WERI-Rb-1 (cell line): ENCODE measurements around the gene SLC49A3.

ENCODE experiments used
- DNase-seq: peaks from one replicate; pipeline ENCODE4 v3.0.0-alpha.2; 2020
- H3K27ac ChIP-seq: fragments of 250-450 bp; sonication (Bioruptor Pico); 2 replicates; pipeline ENCODE4 v1.5.1; 2020; ENCODE audit warnings: mild to moderate bottlenecking, moderate library complexity
- H3K27me3 ChIP-seq: fragments of 250-450 bp; sonication (Bioruptor Pico); 2 replicates; pipeline ENCODE4 v1.5.1; 2021; ENCODE audit warnings: mild to moderate bottlenecking, low read depth, moderate library complexity; ENCODE audit not compliant: insufficient read depth, severe bottlenecking
- H3K36me3 ChIP-seq: fragments of 250-450 bp; sonication (Bioruptor Pico); 2 replicates; pipeline ENCODE4 v1.5.1; 2020; ENCODE audit warnings: mild to moderate bottlenecking, moderate library complexity
- H3K4me3 ChIP-seq: 2 replicates; pipeline ENCODE4 v1.5.1; 2011; ENCODE audit warnings: low read depth, mild to moderate bottlenecking, control low read depth, low read length
- H3K9me3 ChIP-seq: fragments of 250-450 bp; sonication (Bioruptor Pico); 2 replicates; pipeline ENCODE4 v1.5.1; 2021; ENCODE audit warnings: mild to moderate bottlenecking, moderate library complexity; ENCODE audit not compliant: severe bottlenecking
- CTCF ChIP-seq: IDR thresholded peaks from 2 replicates; pipeline ENCODE4 v1.5.1; 2011; ENCODE audit warnings: low read depth, mild to moderate bottlenecking, control low read depth, inconsistent platforms, low read length

The SLC49A3 gene

GRCh38 chr4:717601-718320 lies 28.8 kb upstream of the SLC49A3 start:
- H3K27me3 ChIP-seq, result no peaks in the 10 kb centered on the region
- no peak for TF ChIP-seq CTCF

GRCh38 chr4:714087-714486 lies 25.1 kb upstream of the SLC49A3 start:
- peaks cover 29% of the 10 kb centered on the region for H3K36me3 ChIP-seq
- TF ChIP-seq CTCF, result no peak
- no peak overlapping the region for H3K4me3 ChIP-seq
- no peaks in the 10 kb centered on the region for H3K27me3 ChIP-seq
- no peak overlapping the region for H3K27ac ChIP-seq
- H3K9me3 ChIP-seq, result no peaks in the 10 kb centered on the region
- no peak for DNase-seq

More at GRCh38 chr4:717601-718320, 28.8 kb upstream of the SLC49A3 start:
- no peaks in the 10 kb centered on the region for H3K9me3 ChIP-seq
- no peak overlapping the region for H3K27ac ChIP-seq
- peaks cover 22% of the 10 kb centered on the region for H3K36me3 ChIP-seq
- no peak for DNase-seq
- no peak overlapping the region for H3K4me3 ChIP-seq

- Histone ChIP-seq H3K9me3 (no peaks in the 10 kb centered on the region), H3K27ac (no peak overlapping the region), H3K36me3 (peaks cover 35% of the 10 kb centered on the region), H3K4me3 (no peak overlapping the region), H3K27me3 (no peaks in the 10 kb centered on the region)
- TF ChIP-seq CTCF, result no peak
- no peak for DNase-seq
Measured at GRCh38 chr4:712916-713632, 24.1 kb upstream of the SLC49A3 start.

GRCh38 chr4:712093-712492 lies 23.1 kb upstream of the SLC49A3 start:
- Histone ChIP-seq H3K27ac (no peak overlapping the region), H3K4me3 (no peak overlapping the region), H3K9me3 (no peaks in the 10 kb centered on the region), H3K27me3 (no peaks in the 10 kb centered on the region), H3K36me3 (peaks cover 36% of the 10 kb centered on the region)
- no peak for TF ChIP-seq CTCF
- DNase-seq, result no peak

- no peak for TF ChIP-seq CTCF
- no peak overlapping the region for H3K27ac ChIP-seq
- no peaks in the 10 kb centered on the region for H3K9me3 ChIP-seq
- peaks cover 36% of the 10 kb centered on the region for H3K36me3 ChIP-seq
- no peak overlapping the region for H3K4me3 ChIP-seq
- DNase-seq, result no peak
- no peaks in the 10 kb centered on the region for H3K27me3 ChIP-seq
Measured at GRCh38 chr4:710916-711315, 22.0 kb upstream of the SLC49A3 start.

- Histone ChIP-seq H3K27me3 (no peaks in the 10 kb centered on the region), H3K36me3 (peaks cover 38% of the 10 kb centered on the region), H3K4me3 (no peak overlapping the region), H3K9me3 (no peaks in the 10 kb centered on the region), H3K27ac (no peak overlapping the region)
- no peak for TF ChIP-seq CTCF
- DNase-seq, result no peak
Measured at GRCh38 chr4:710116-710515, 21.2 kb upstream of the SLC49A3 start.
